Keratinocyte (primary cell): ENCODE measurements around the gene WFDC1. TPM values are rescaled to one million over a fixed set of nuclear protein-coding genes. Genes with fewer than 3 reads are reported as not detected.

Source experiments
- DNase-seq: peaks from one replicate; pipeline ENCODE4 v3.0.0-alpha.2; 2011; ENCODE audit warnings: low read depth, missing footprints, low spot score
- FAIRE-seq: peaks from 2 replicates; lab custom pipeline; 2011; peaks lifted over from hg19 to GRCh38; lab: Jason Lieb, UNC
- H2AFZ ChIP-seq: 2 replicates; pipeline ENCODE4 v1.6.0; 2012; ENCODE audit warnings: low read length, control low read depth, inconsistent platforms; ENCODE audit not compliant: control insufficient read depth
- H3K27ac ChIP-seq: 2 replicates; pipeline ENCODE4 v1.5.1; 2011; ENCODE audit warnings: low read length; ENCODE audit not compliant: control insufficient read depth, insufficient read depth
- H3K27me3 ChIP-seq: 3 replicates; pipeline ENCODE4 v1.6.0; 2011; ENCODE audit warnings: low read length; ENCODE audit not compliant: control insufficient read depth, insufficient read depth; ENCODE audit errors: extremely low read depth
- H3K36me3 ChIP-seq, 2 experiments: 2 replicates in 1 of 2; 3 replicates in 1 of 2; pipeline ENCODE4 v1.5.1; 2011; ENCODE audit warnings: low read length in 2 of 2, mild to moderate bottlenecking in 1 of 2; ENCODE audit not compliant: control insufficient read depth in 2 of 2, insufficient read depth in 2 of 2; ENCODE audit errors: extremely low read depth in 1 of 2
- H3K4me1 ChIP-seq: 3 replicates; pipeline ENCODE4 v1.5.1; 2011; ENCODE audit warnings: low read length; ENCODE audit not compliant: control insufficient read depth, insufficient read depth; ENCODE audit errors: extremely low read depth
- H3K4me2 ChIP-seq: 3 replicates; pipeline ENCODE4 v1.6.0; 2011; ENCODE audit warnings: low read depth, low read length; ENCODE audit not compliant: control insufficient read depth, insufficient read depth; ENCODE audit errors: extremely low read depth
- H3K4me3 ChIP-seq, 3 experiments: fragments of 200-600 bp in 1 of 3; sonication (generic) in 1 of 3; 2 replicates in 2 of 3; 3 replicates in 1 of 3; pipeline ENCODE4 v1.5.1; 2011 to 2016; ENCODE audit warnings: low read length in 3 of 3, mild to moderate bottlenecking in 3 of 3, control low read depth in 2 of 3, inconsistent platforms in 1 of 3, low read depth in 1 of 3, mixed read lengths in 1 of 3, mixed run types in 1 of 3, moderate library complexity in 1 of 3; ENCODE audit not compliant: control insufficient read depth in 2 of 3, insufficient read depth in 2 of 3; ENCODE audit errors: extremely low read depth in 1 of 3
- H3K79me2 ChIP-seq: 2 replicates; pipeline ENCODE4 v1.6.0; 2012; ENCODE audit warnings: low read length; ENCODE audit not compliant: control insufficient read depth, insufficient read depth
- H3K9ac ChIP-seq: 3 replicates; pipeline ENCODE4 v1.6.0; 2011; ENCODE audit warnings: low read length; ENCODE audit not compliant: control insufficient read depth, insufficient read depth; ENCODE audit errors: extremely low read depth
- H3K9me1 ChIP-seq: 3 replicates; pipeline ENCODE4 v1.6.0; 2011; ENCODE audit warnings: low read length; ENCODE audit not compliant: control insufficient read depth, insufficient read depth; ENCODE audit errors: extremely low read depth
- H3K9me3 ChIP-seq: 2 replicates; pipeline ENCODE4 v1.5.1; 2012; ENCODE audit warnings: low read depth, low read length; ENCODE audit not compliant: control insufficient read depth
- H4K20me1 ChIP-seq: 3 replicates; pipeline ENCODE4 v1.6.0; 2011; ENCODE audit warnings: low read length; ENCODE audit not compliant: control insufficient read depth, insufficient read depth; ENCODE audit errors: extremely low read depth
- CTCF ChIP-seq, 3 experiments: IDR thresholded peaks in 1 of 3; conservative IDR thresholded peaks in 1 of 3; optimal IDR thresholded peaks in 1 of 3; 2 replicates in 2 of 3; 3 replicates in 1 of 3; pipeline versions ENCODE3 to v1.5.1; 2011; ENCODE audit warnings: low read length in 3 of 3, mild to moderate bottlenecking in 3 of 3, moderate library complexity in 2 of 3, control low read depth in 1 of 3, inconsistent platforms in 1 of 3; ENCODE audit not compliant: insufficient read depth in 2 of 3; ENCODE audit errors: extremely low read depth in 1 of 3
- EZH2 ChIP-seq: IDR thresholded peaks from one replicate; pipeline ENCODE4 v1.6.1; 2012; ENCODE audit warnings: inconsistent platforms, mild to moderate bottlenecking, low read length, moderate library complexity
- dilution Hi-C: fragments of 300-500 bp; cut with MboI; formaldehyde crosslinking; loops from one replicate; pipeline ENCODE4 v1.7.0; 2020; ENCODE audit warnings: low sequenced_read_pairs; ENCODE audit not compliant: extremely low pct_ligation_motif_present
- polyA plus RNA-seq, 5 experiments: library from polyadenylated mRNA; depleted of rRNA in 3 of 5; stranded (reverse) in 3 of 5; stranded (forward) in 1 of 5; unstranded in 1 of 5; fragments of >200 nt; gene quantifications; 1 replicate in 1 of 5; 2 replicates in 3 of 5; 3 replicates in 1 of 5; pipeline versions ENCODE4 v1.2.1 to v1.2.3, GENCODE V29; 2011 to 2012; ENCODE audit warnings: missing spikeins in 2 of 5, low read depth in 1 of 5, low replicate concordance in 1 of 5

The WFDC1 gene
- polyA plus RNA-seq, 1 donor (not counting 4 experiments of a cell fraction or from before 2014, with no cell fraction given): not detected

GRCh38 chr16:84314373-84314772, 19.7 kb downstream of the WFDC1 start:
- Histone ChIP-seq H4K20me1 (no peaks in the 10 kb centered on the region), H2AFZ (no peak overlapping the region), H3K36me3 (no peaks in the 10 kb centered on the region), H3K9ac (no peak overlapping the region), H3K27me3 (peaks cover 23% of the 10 kb centered on the region), H3K9me1 (no peaks in the 10 kb centered on the region), H3K9me3 (peaks cover 3% of the 10 kb centered on the region), H3K27ac (no peak overlapping the region), H3K79me2 (no peaks in the 10 kb centered on the region), H3K4me1 (no peaks in the 10 kb centered on the region), H3K4me2 (no peak overlapping the region), H3K4me3 (no peak overlapping the region)
- dilution Hi-C loops: no loop called here
- DNase-seq (no peak), FAIRE-seq (no peak)
- no peak for TF ChIP-seq EZH2
- no peak for TF ChIP-seq CTCF (optimal IDR thresholded peaks at IDR 0.05 in 1 of 3, IDR thresholded peaks at IDR 0.05 in 1 of 3, conservative IDR thresholded peaks at IDR 0.05 in 1 of 3; ENCODE audit: extremely low read depth in 1 of 3, insufficient read depth in 2 of 3, low read length in 3 of 3)

GRCh38 chr16:84314814-84315213, 20.1 kb downstream of the WFDC1 start:
- H3K79me2 ChIP-seq: no peaks in the 10 kb centered on the region
- no peaks in the 10 kb centered on the region for H3K9me1 ChIP-seq
- H2AFZ ChIP-seq: no peak overlapping the region
- no peak overlapping the region for H3K27ac ChIP-seq
- TF ChIP-seq CTCF (optimal IDR thresholded peaks at IDR 0.05 in 1 of 3, IDR thresholded peaks at IDR 0.05 in 1 of 3, conservative IDR thresholded peaks at IDR 0.05 in 1 of 3; ENCODE audit: extremely low read depth in 1 of 3, insufficient read depth in 2 of 3, low read length in 3 of 3) (no peak), EZH2 (no peak)
- no peak for FAIRE-seq
- dilution Hi-C loops: no loop called here
- H3K9ac ChIP-seq: no peak overlapping the region
- H3K4me2 ChIP-seq: no peak overlapping the region
- no peak overlapping the region for H3K4me3 ChIP-seq
- DNase-seq: no peak
- no peaks in the 10 kb centered on the region for H3K36me3 ChIP-seq
- no peaks in the 10 kb centered on the region for H4K20me1 ChIP-seq
- H3K4me1 ChIP-seq: no peaks in the 10 kb centered on the region
- H3K9me3 ChIP-seq: peaks cover 3% of the 10 kb centered on the region
- H3K27me3 ChIP-seq: peaks cover 25% of the 10 kb centered on the region
